ENCODE results near the gene RABGAP1L.

Gene RABGAP1L

GRCh38 chr1:174957829-174958228 is 798.5 kb downstream of the RABGAP1L start:
- no peak for DNase-seq (ENCODE audit: low read depth in 2 of 2)

- no peak for DNase-seq (ENCODE audit: low read depth in 2 of 2)
Measured at GRCh38 chr1:174958396-174958795, 799.1 kb downstream of the RABGAP1L start.

- no peak for DNase-seq (ENCODE audit: low read depth in 2 of 2)
Measured at GRCh38 chr1:174960362-174960761, 801.0 kb downstream of the RABGAP1L start.

- DNase-seq (ENCODE audit: low read depth in 2 of 2), result no peak
Measured at GRCh38 chr1:174963529-174964125, 804.3 kb downstream of the RABGAP1L start.

- no peak for DNase-seq (ENCODE audit: low read depth in 2 of 2)
Measured at GRCh38 chr1:174964261-174964971, 805.1 kb downstream of the RABGAP1L start.

GRCh38 chr1:174964972-174965361 is 805.6 kb downstream of the RABGAP1L start:
- no peak for DNase-seq (ENCODE audit: low read depth in 2 of 2)

- DNase-seq (ENCODE audit: low read depth in 2 of 2), result no peak
Measured at GRCh38 chr1:174965362-174966007, 806.2 kb downstream of the RABGAP1L start.

- DNase-seq (ENCODE audit: low read depth in 2 of 2), result no peak
Measured at GRCh38 chr1:174966008-174966572, 806.8 kb downstream of the RABGAP1L start.

GRCh38 chr1:174967845-174968705 is 808.8 kb downstream of the RABGAP1L start:
- no peak for DNase-seq (ENCODE audit: low read depth in 2 of 2)

- DNase-seq (ENCODE audit: low read depth in 2 of 2), result no peak
Measured at GRCh38 chr1:174968750-174969244, 809.5 kb downstream of the RABGAP1L start.

- DNase-seq (ENCODE audit: low read depth in 2 of 2), result no peak
Measured at GRCh38 chr1:174969977-174970376, 810.7 kb downstream of the RABGAP1L start.

- DNase-seq (ENCODE audit: low read depth in 2 of 2), result no peak
Measured at GRCh38 chr1:174971466-174971865, 812.1 kb downstream of the RABGAP1L start.

- no peak for DNase-seq (ENCODE audit: low read depth in 2 of 2)
Measured at GRCh38 chr1:174971902-174972301, 812.6 kb downstream of the RABGAP1L start.

GRCh38 chr1:174974711-174975119 is 815.4 kb downstream of the RABGAP1L start:
- no peak for DNase-seq (ENCODE audit: low read depth in 2 of 2)

GRCh38 chr1:174975764-174976163 is 816.4 kb downstream of the RABGAP1L start:
- DNase-seq (ENCODE audit: low read depth in 2 of 2), result no peak

- no peak for DNase-seq (ENCODE audit: low read depth in 2 of 2)
Measured at GRCh38 chr1:174976436-174977108, 817.3 kb downstream of the RABGAP1L start.

GRCh38 chr1:174982971-174983689 is 823.8 kb downstream of the RABGAP1L start:
- no peak for DNase-seq (ENCODE audit: low read depth in 2 of 2)

GRCh38 chr1:174984952-174985351 is 825.6 kb downstream of the RABGAP1L start:
- DNase-seq (ENCODE audit: low read depth in 2 of 2), result no peak

- DNase-seq (ENCODE audit: low read depth in 2 of 2), result no peak
Measured at GRCh38 chr1:174988539-174988938, 829.2 kb downstream of the RABGAP1L start.

- no peak for DNase-seq (ENCODE audit: low read depth in 2 of 2)
Measured at GRCh38 chr1:174988986-174989385, 829.7 kb downstream of the RABGAP1L start.
